IMR-90 (cell line): ENCODE data around the gene DCC. TPM values are rescaled to one million over a fixed set of nuclear protein-coding genes. Genes with fewer than 3 reads are reported as not detected.

ENCODE experiments used
- ATAC-seq: fragments of 200-7000 bp; cut with Tn5 transposase; 2 replicates; pipeline ENCODE4 v1.9.1; 2020; ENCODE audit warnings: low read depth, mild to moderate bottlenecking, moderate library complexity
- BruUV-seq: library from RNA; stranded (reverse); fragments of 400-500 nt; replicated peaks from 2 replicates; lab custom pipeline; 2021; lab: Mats Ljungman, UMichigan
- CTCF ChIA-PET: fragments of 300-600 bp; formaldehyde crosslinking; extraction: SDS; loops from one replicate; lab custom pipeline; 2021; ENCODE audit warnings: antibody characterized with exemption; lab: Yijun Ruan, JAX
- POLR2A ChIA-PET: fragments of 300-600 bp; sonication (Branson Sonifier 250); formaldehyde crosslinking; loops from one replicate; lab custom pipeline; 2022; ENCODE audit warnings: antibody characterized with exemption; ENCODE audit not compliant: unreplicated experiment; lab: Charles Lee
- DNase-seq: peaks from one replicate; pipeline ENCODE4 v3.0.0; 2013
- H2AFZ ChIP-seq: replicated peaks from 2 replicates; pipeline ENCODE3; 2013; ENCODE audit warnings: low read length, mild to moderate bottlenecking; ENCODE audit not compliant: poor library complexity
- H2AK5ac ChIP-seq: 2 replicates; pipeline ENCODE4 v1.6.1; 2013; ENCODE audit warnings: low read depth, low read length, inconsistent platforms
- H2AK9ac ChIP-seq: replicated peaks from 2 replicates; pipeline ENCODE3; 2013; ENCODE audit warnings: mild to moderate bottlenecking, low read depth, low read length, moderate library complexity; ENCODE audit not compliant: poor library complexity
- H2BK120ac ChIP-seq: 2 replicates; pipeline ENCODE4 v1.6.1; 2013; ENCODE audit warnings: low read depth, low read length, inconsistent platforms
- H2BK15ac ChIP-seq: 3 replicates; pipeline ENCODE4 v1.6.1; 2013; ENCODE audit warnings: low read depth, low read length, inconsistent platforms
- H2BK20ac ChIP-seq: 2 replicates; pipeline ENCODE4 v1.6.1; 2013; ENCODE audit warnings: low read depth, mild to moderate bottlenecking, inconsistent platforms, low read length, moderate library complexity
- H2BK5ac ChIP-seq: 2 replicates; pipeline ENCODE4 v1.6.1; 2013; ENCODE audit warnings: mild to moderate bottlenecking, low read depth, low read length, inconsistent platforms; ENCODE audit not compliant: poor library complexity, severe bottlenecking
- H3K14ac ChIP-seq: replicated peaks from 2 replicates; pipeline ENCODE4 v1.6.1; 2013; ENCODE audit warnings: low read depth, low read length, inconsistent platforms
- H3K18ac ChIP-seq: 2 replicates; pipeline ENCODE4 v1.6.1; 2013; ENCODE audit warnings: low read depth, low read length, control low read depth
- H3K23ac ChIP-seq: 2 replicates; pipeline ENCODE4 v1.6.1; 2013; ENCODE audit warnings: low read depth, low read length, inconsistent platforms
- H3K27ac ChIP-seq: 2 replicates; pipeline ENCODE4 v1.5.1; 2013; ENCODE audit warnings: mild to moderate bottlenecking, control low read depth, low read length; ENCODE audit not compliant: insufficient read depth
- H3K27me3 ChIP-seq: 2 replicates; pipeline ENCODE4 v1.6.1; 2013; ENCODE audit warnings: low read length; ENCODE audit not compliant: control insufficient read depth, insufficient read depth
- H3K36me3 ChIP-seq: 2 replicates; pipeline ENCODE4 v1.6.1; 2013; ENCODE audit warnings: low read length, mixed read lengths; ENCODE audit not compliant: control insufficient read depth, insufficient read depth
- H3K4ac ChIP-seq: 2 replicates; pipeline ENCODE4 v1.6.1; 2013; ENCODE audit warnings: low read depth, low read length, inconsistent platforms
- H3K4me1 ChIP-seq: 2 replicates; pipeline ENCODE4 v1.6.1; 2013; ENCODE audit warnings: low read length, mixed read lengths; ENCODE audit not compliant: control insufficient read depth, insufficient read depth
- H3K4me2 ChIP-seq: 2 replicates; pipeline ENCODE4 v1.6.1; 2013; ENCODE audit warnings: low read depth, mild to moderate bottlenecking, control low read depth, low read length, moderate library complexity
- H3K4me3 ChIP-seq: 2 replicates; pipeline ENCODE4 v1.5.1; 2013; ENCODE audit warnings: low read depth, mild to moderate bottlenecking, control low read depth, low read length, moderate library complexity; ENCODE audit not compliant: insufficient read depth
- H3K56ac ChIP-seq: 2 replicates; pipeline ENCODE4 v1.6.1; 2013; ENCODE audit warnings: low read length, inconsistent platforms; ENCODE audit not compliant: insufficient read depth; ENCODE audit errors: extremely low read depth
- H3K79me1 ChIP-seq, 2 experiments: 2 replicates each; pipeline ENCODE4 v1.6.1; 2013; ENCODE audit warnings: low read length in 2 of 2, inconsistent platforms in 1 of 2, low read depth in 1 of 2
- H3K9ac ChIP-seq: 2 replicates; pipeline ENCODE4 v1.6.1; 2013; ENCODE audit warnings: low read depth, low read length, control low read depth
- H3K9me1 ChIP-seq: 2 replicates; pipeline ENCODE4 v1.6.1; 2013; ENCODE audit warnings: low read length, inconsistent platforms; ENCODE audit not compliant: insufficient read depth
- H3K9me3 ChIP-seq: 2 replicates; pipeline ENCODE4 v1.6.1; 2013; ENCODE audit warnings: low read length; ENCODE audit not compliant: control insufficient read depth, insufficient read depth
- H4K20me1 ChIP-seq: 2 replicates; pipeline ENCODE4 v1.6.1; 2013; ENCODE audit warnings: low read length, inconsistent platforms; ENCODE audit not compliant: insufficient read depth
- H4K5ac ChIP-seq: 2 replicates; pipeline ENCODE4 v1.6.1; 2013; ENCODE audit warnings: mild to moderate bottlenecking, low read depth, low read length, control low read depth
- H4K8ac ChIP-seq, 2 experiments: 2 replicates each; pipeline ENCODE4 v1.6.1; 2013; ENCODE audit warnings: low read depth in 2 of 2, low read length in 2 of 2, control low read depth in 1 of 2, inconsistent platforms in 1 of 2
- H4K91ac ChIP-seq: 2 replicates; pipeline ENCODE4 v1.6.1; 2013; ENCODE audit warnings: low read depth, low read length, inconsistent platforms; ENCODE audit not compliant: insufficient read depth
- CEBPB ChIP-seq: IDR thresholded peaks from 2 replicates; pipeline ENCODE4 v1.6.1; 2012; ENCODE audit warnings: low read depth, low read length, improper control_type of control experiment
- CHD1 ChIP-seq: IDR thresholded peaks from 2 replicates; pipeline ENCODE4 v1.6.1; 2012; ENCODE audit warnings: low read depth, low read length, improper control_type of control experiment
- FOS ChIP-seq: fragments of 150-350 bp; IDR thresholded peaks from 2 replicates; pipeline ENCODE4 v1.6.1; 2016; ENCODE audit warnings: low read depth, low read length
- MAFK ChIP-seq: IDR thresholded peaks from 2 replicates; pipeline ENCODE4 v1.6.1; 2012; ENCODE audit warnings: low read depth, low read length, improper control_type of control experiment
- MAZ ChIP-seq: IDR thresholded peaks from 2 replicates; pipeline ENCODE4 v1.6.1; 2012; ENCODE audit warnings: low read depth, mild to moderate bottlenecking, low read length, improper control_type of control experiment, moderate library complexity, borderline replicate concordance
- MXI1 ChIP-seq: IDR thresholded peaks from 2 replicates; pipeline ENCODE4 v1.6.1; 2012; ENCODE audit warnings: low read depth, mild to moderate bottlenecking, low read length, moderate library complexity, borderline replicate concordance
- NFE2L2 ChIP-seq: fragments of 150-350 bp; IDR thresholded peaks from 2 replicates; pipeline ENCODE4 v1.6.1; 2016; ENCODE audit warnings: low read depth, mild to moderate bottlenecking, low read length
- RAD21 ChIP-seq: IDR thresholded peaks from 2 replicates; pipeline ENCODE4 v1.6.1; 2012; ENCODE audit warnings: low read length, improper control_type of control experiment
- RCOR1 ChIP-seq: IDR thresholded peaks from 2 replicates; pipeline ENCODE4 v1.6.1; 2012; ENCODE audit warnings: mild to moderate bottlenecking, low read length, improper control_type of control experiment; ENCODE audit not compliant: insufficient replicate concordance
- RFX5 ChIP-seq: IDR thresholded peaks from 2 replicates; pipeline ENCODE4 v1.8.0; 2012; ENCODE audit warnings: low read depth, mild to moderate bottlenecking, low read length, moderate library complexity
- SMC3 ChIP-seq: fragments of 150-350 bp; IDR thresholded peaks from 2 replicates; pipeline ENCODE4 v1.6.1; 2016; ENCODE audit warnings: low read depth, mild to moderate bottlenecking, antibody characterized with exemption, low read length, moderate library complexity
- dilution Hi-C: fragments of 300-500 bp; cut with HindIII; formaldehyde crosslinking; loops from one replicate; pipeline ENCODE4 v1.14.3; 2018; ENCODE audit warnings: low sequenced_read_pairs; ENCODE audit not compliant: unreplicated experiment
- in situ Hi-C: fragments of 300-500 bp; cut with MboI; formaldehyde crosslinking; loops from 3 replicates; pipeline ENCODE4 v1.14.3; 2019; ENCODE audit warnings: low sequenced_read_pairs, inconsistent platforms, mixed read lengths
- intact Hi-C: fragments of 100-400 bp; cut with micrococcal nuclease; formaldehyde crosslinking; loops from 2 replicates; pipeline ENCODE4 v1.10.0; 2022
- polyA plus RNA-seq, 3 experiments: library from polyadenylated mRNA; depleted of rRNA; stranded (reverse); fragments of >200 nt; gene quantifications; 2 replicates each; pipeline ENCODE4 v1.2.3, GENCODE V29; 2012; ENCODE audit warnings: low replicate concordance in 1 of 3
- total RNA-seq: library from RNA; depleted of rRNA; stranded (reverse); fragments of >200 nt; gene quantifications from 2 replicates; pipeline ENCODE4 v1.2.3, GENCODE V29; 2012
- TF ChIP-seq, protein P1 (sequence below): conservative IDR thresholded peaks from 2 replicates; pipeline ENCODE4 v1.5.1; 2012; ENCODE audit warnings: mild to moderate bottlenecking, low read depth, low read length, improper control_type of control experiment
- TF ChIP-seq, protein P2 (sequence below): fragments of 150-350 bp; IDR thresholded peaks from 2 replicates; pipeline ENCODE4 v1.6.1; 2017; ENCODE audit warnings: mild to moderate bottlenecking, antibody characterized with exemption, low read length, low read depth
- TF ChIP-seq, protein P3 (sequence below): fragments of 150-350 bp; IDR thresholded peaks from 2 replicates; pipeline ENCODE4 v1.6.1; 2016; ENCODE audit warnings: low read depth, mild to moderate bottlenecking, low read length, moderate library complexity, borderline replicate concordance

DCC gene
- total and polyA plus RNA-seq, 2 of the 4 experiments (the other 2 are of a cell fraction), result 0.31 to 0.54 TPM

- Histone ChIP-seq H4K5ac (no peak overlapping the region), H2AFZ (no peak overlapping the region), H3K4me3 (no peak overlapping the region), H3K14ac (no peak overlapping the region), H3K9me1 (no peaks in the 10 kb centered on the region), H3K36me3 (no peaks in the 10 kb centered on the region), H3K4me1 (no peaks in the 10 kb centered on the region), H3K4ac (no peak overlapping the region), H3K9me3 (peaks cover 8% of the 10 kb centered on the region), H2BK20ac (no peak overlapping the region), H4K20me1 (no peaks in the 10 kb centered on the region), H2BK15ac (no peak overlapping the region), H3K23ac (no peak overlapping the region), H2AK5ac (no peak overlapping the region), H2AK9ac (no peak overlapping the region), H3K56ac (no peak overlapping the region), H3K4me2 (no peak overlapping the region), H4K8ac (no peak overlapping the region), H3K79me1 (no peaks in the 10 kb centered on the region), H2BK120ac (no peak overlapping the region), H3K27ac (no peak overlapping the region), H3K18ac (no peak overlapping the region), H3K9ac (no peak overlapping the region), H4K91ac (no peak overlapping the region), H2BK5ac (no peak overlapping the region), H3K27me3 (no peaks in the 10 kb centered on the region)
- no peak for DNase-seq
- dilution Hi-C loops, result no loop called here
- BruUV-seq, result no TSS peak
- CTCF ChIA-PET, result no interaction called here
- POLR2A ChIA-PET, result no interaction called here
- in situ Hi-C loops, result no loop called here
- intact Hi-C loops, result no loop called here
- TF ChIP-seq, protein P1, sequence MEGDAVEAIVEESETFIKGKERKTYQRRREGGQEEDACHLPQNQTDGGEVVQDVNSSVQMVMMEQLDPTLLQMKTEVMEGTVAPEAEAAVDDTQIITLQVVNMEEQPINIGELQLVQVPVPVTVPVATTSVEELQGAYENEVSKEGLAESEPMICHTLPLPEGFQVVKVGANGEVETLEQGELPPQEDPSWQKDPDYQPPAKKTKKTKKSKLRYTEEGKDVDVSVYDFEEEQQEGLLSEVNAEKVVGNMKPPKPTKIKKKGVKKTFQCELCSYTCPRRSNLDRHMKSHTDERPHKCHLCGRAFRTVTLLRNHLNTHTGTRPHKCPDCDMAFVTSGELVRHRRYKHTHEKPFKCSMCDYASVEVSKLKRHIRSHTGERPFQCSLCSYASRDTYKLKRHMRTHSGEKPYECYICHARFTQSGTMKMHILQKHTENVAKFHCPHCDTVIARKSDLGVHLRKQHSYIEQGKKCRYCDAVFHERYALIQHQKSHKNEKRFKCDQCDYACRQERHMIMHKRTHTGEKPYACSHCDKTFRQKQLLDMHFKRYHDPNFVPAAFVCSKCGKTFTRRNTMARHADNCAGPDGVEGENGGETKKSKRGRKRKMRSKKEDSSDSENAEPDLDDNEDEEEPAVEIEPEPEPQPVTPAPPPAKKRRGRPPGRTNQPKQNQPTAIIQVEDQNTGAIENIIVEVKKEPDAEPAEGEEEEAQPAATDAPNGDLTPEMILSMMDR, result no peak
- TF ChIP-seq MAZ, result no peak
- TF ChIP-seq MAFK, result no peak
- no peak for TF ChIP-seq CHD1
- TF ChIP-seq RCOR1, result no peak
- TF ChIP-seq RAD21, result no peak
- TF ChIP-seq RFX5, result no peak
- TF ChIP-seq, protein P2, sequence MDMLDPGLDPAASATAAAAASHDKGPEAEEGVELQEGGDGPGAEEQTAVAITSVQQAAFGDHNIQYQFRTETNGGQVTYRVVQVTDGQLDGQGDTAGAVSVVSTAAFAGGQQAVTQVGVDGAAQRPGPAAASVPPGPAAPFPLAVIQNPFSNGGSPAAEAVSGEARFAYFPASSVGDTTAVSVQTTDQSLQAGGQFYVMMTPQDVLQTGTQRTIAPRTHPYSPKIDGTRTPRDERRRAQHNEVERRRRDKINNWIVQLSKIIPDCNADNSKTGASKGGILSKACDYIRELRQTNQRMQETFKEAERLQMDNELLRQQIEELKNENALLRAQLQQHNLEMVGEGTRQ, result no peak
- TF ChIP-seq NFE2L2, result no peak
- no peak for TF ChIP-seq SMC3
- TF ChIP-seq FOS, result no peak
- TF ChIP-seq, protein P3, sequence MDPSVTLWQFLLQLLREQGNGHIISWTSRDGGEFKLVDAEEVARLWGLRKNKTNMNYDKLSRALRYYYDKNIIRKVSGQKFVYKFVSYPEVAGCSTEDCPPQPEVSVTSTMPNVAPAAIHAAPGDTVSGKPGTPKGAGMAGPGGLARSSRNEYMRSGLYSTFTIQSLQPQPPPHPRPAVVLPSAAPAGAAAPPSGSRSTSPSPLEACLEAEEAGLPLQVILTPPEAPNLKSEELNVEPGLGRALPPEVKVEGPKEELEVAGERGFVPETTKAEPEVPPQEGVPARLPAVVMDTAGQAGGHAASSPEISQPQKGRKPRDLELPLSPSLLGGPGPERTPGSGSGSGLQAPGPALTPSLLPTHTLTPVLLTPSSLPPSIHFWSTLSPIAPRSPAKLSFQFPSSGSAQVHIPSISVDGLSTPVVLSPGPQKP, result no peak
- TF ChIP-seq MXI1, result no peak
- no peak for TF ChIP-seq CEBPB
- ATAC-seq, result no peak
These were observed 1118.3 kb downstream of the DCC start for GRCh38 chr18:53458268-53458667.
